Glutamatergic neuron (in vitro differentiated cells): ENCODE results near the gene CRYBB1. TPM values are rescaled to one million over a fixed set of nuclear protein-coding genes. Genes with fewer than 3 reads are reported as not detected.

Source experiments
- DNase-seq: peaks from one replicate; pipeline ENCODE4 v3.0.0; 2022
- H3K27ac Mint-ChIP-seq: one replicate; pipeline ENCODE4 v1.8.0; 2020; ENCODE audit warnings: mild to moderate bottlenecking, mixed read lengths, inconsistent platforms; ENCODE audit not compliant: unreplicated experiment
- H3K27me3 Mint-ChIP-seq: one replicate; pipeline ENCODE4 v1.8.0; 2020; ENCODE audit warnings: mild to moderate bottlenecking, moderate library complexity, mixed read lengths, inconsistent platforms; ENCODE audit not compliant: unreplicated experiment
- H3K36me3 Mint-ChIP-seq: one replicate; pipeline ENCODE4 v1.8.0; 2020; ENCODE audit warnings: mild to moderate bottlenecking, mixed read lengths, inconsistent platforms; ENCODE audit not compliant: unreplicated experiment
- H3K4me1 Mint-ChIP-seq: one replicate; pipeline ENCODE4 v1.8.0; 2020; ENCODE audit warnings: mild to moderate bottlenecking, low read depth, mixed read lengths, inconsistent platforms; ENCODE audit not compliant: unreplicated experiment
- H3K4me3 Mint-ChIP-seq: one replicate; pipeline ENCODE4 v1.8.0; 2020; ENCODE audit warnings: mild to moderate bottlenecking, mixed read lengths, inconsistent platforms; ENCODE audit not compliant: unreplicated experiment
- H3K9me3 Mint-ChIP-seq: one replicate; pipeline ENCODE4 v1.8.0; 2020; ENCODE audit warnings: mild to moderate bottlenecking, moderate library complexity, mixed read lengths, inconsistent platforms; ENCODE audit not compliant: unreplicated experiment
- total RNA-seq: library from RNA; stranded (reverse); fragmentation: NEBNext Ultra II Directional; extraction: Animal tissue kit (Norgen Biotek cat#: 25700); gene quantifications from one replicate; pipeline ENCODE4 v1.2.1, GENCODE V29; 2021; ENCODE audit not compliant: unreplicated experiment
- TF ChIP-seq, protein P1 (sequence below): fragments of 200-600 bp; sonication (generic); IDR thresholded peaks from one replicate; pipeline ENCODE4 v1.5.0; 2021; ENCODE audit not compliant: partially characterized antibody, unreplicated experiment

The CRYBB1 gene
- total RNA-seq, 1 donor from 2014 or later: not detected

- Mint-ChIP-seq H3K9me3 (peaks cover 4% of the 10 kb centered on the region), H3K27ac (peak overlapping the region; percentile 94), H3K36me3 (no peaks in the 10 kb centered on the region), H3K4me1 (peaks cover 25% of the 10 kb centered on the region), H3K4me3 (peak overlapping the region; percentile 21), H3K27me3 (peaks cover 5% of the 10 kb centered on the region)
- peak; percentile 40 for DNase-seq
- TF ChIP-seq, protein P1, sequence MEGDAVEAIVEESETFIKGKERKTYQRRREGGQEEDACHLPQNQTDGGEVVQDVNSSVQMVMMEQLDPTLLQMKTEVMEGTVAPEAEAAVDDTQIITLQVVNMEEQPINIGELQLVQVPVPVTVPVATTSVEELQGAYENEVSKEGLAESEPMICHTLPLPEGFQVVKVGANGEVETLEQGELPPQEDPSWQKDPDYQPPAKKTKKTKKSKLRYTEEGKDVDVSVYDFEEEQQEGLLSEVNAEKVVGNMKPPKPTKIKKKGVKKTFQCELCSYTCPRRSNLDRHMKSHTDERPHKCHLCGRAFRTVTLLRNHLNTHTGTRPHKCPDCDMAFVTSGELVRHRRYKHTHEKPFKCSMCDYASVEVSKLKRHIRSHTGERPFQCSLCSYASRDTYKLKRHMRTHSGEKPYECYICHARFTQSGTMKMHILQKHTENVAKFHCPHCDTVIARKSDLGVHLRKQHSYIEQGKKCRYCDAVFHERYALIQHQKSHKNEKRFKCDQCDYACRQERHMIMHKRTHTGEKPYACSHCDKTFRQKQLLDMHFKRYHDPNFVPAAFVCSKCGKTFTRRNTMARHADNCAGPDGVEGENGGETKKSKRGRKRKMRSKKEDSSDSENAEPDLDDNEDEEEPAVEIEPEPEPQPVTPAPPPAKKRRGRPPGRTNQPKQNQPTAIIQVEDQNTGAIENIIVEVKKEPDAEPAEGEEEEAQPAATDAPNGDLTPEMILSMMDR: no peak
Measured at GRCh38 chr22:26576026-26576680, 41.7 kb downstream of the CRYBB1 start.

DNA sequence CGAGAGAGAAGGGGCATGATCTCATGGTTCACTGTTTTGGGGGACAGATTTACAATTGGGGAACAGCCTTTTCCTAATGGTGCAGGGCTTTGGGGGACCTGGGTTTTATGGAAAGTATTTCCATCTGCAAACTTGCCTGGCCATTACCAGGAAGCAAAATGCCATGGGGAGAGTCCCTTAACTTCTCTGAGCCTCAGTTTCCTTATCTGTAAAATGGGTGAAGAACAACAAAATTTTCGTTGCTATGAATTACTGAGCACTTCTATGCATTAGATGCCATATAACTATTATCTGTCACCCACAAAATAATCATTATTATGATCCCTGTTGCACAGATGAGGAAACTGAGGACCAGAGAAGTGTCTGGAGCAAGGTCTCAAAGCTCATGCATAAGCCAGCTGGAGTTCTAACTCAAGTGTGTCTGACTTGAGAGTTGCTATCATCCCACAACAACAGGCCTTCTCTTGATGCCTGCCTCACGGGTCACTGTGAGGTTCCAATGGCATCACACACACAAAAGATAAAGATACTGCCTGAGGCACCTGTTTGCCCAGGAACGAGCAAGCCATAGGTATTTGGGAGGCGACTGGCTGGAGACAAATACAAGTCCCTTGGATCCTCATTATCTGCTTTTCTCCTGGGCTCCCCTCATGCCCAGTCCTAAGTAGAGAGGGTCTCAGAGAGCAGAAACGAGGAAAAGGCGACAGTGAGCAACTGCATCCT lies 43.7 kb downstream of the CRYBB1 start:
- TF ChIP-seq, protein P1: no peak
- peaks cover 11% of the 10 kb centered on the region for H3K27me3 Mint-ChIP-seq
- H3K9me3 Mint-ChIP-seq: peaks cover 2% of the 10 kb centered on the region
- H3K27ac Mint-ChIP-seq: no peak overlapping the region
- H3K36me3 Mint-ChIP-seq: no peaks in the 10 kb centered on the region
- peaks cover 10% of the 10 kb centered on the region for H3K4me1 Mint-ChIP-seq
- no peak for DNase-seq
- H3K4me3 Mint-ChIP-seq: no peak overlapping the region

GRCh38 chr22:26573026-26573662 lies 44.7 kb downstream of the CRYBB1 start:
- Mint-ChIP-seq H3K4me3 (no peak overlapping the region), H3K9me3 (peaks cover 2% of the 10 kb centered on the region), H3K27me3 (peaks cover 11% of the 10 kb centered on the region), H3K36me3 (no peaks in the 10 kb centered on the region), H3K27ac (no peak overlapping the region), H3K4me1 (peaks cover 14% of the 10 kb centered on the region)
- TF ChIP-seq, protein P1: no peak
- no peak for DNase-seq

GRCh38 chr22:26570864-26571525 lies 46.8 kb downstream of the CRYBB1 start:
- Mint-ChIP-seq H3K4me3 (no peak overlapping the region), H3K27ac (no peak overlapping the region), H3K27me3 (peaks cover 11% of the 10 kb centered on the region), H3K36me3 (no peaks in the 10 kb centered on the region), H3K9me3 (no peaks in the 10 kb centered on the region), H3K4me1 (peaks cover 15% of the 10 kb centered on the region)
- TF ChIP-seq, protein P1: no peak
- no peak for DNase-seq
